ENCODE results near the gene TTN. TPM values are rescaled to one million over a fixed set of nuclear protein-coding genes. Genes with fewer than 3 reads are reported as not detected.

The TTN gene
- total RNA-seq, 1 experiment from 2014 or later = under 0.01 TPM

GRCh38 chr2:178730049-178730448, 77.2 kb downstream of the TTN start:
- H3K27me3 Mint-ChIP-seq (ENCODE audit: insufficient read depth, unreplicated experiment) = peaks cover 96% of the 10 kb centered on the region
- ChIA-PET CTCF (interaction anchor here (0.6 kb wide), 1 partner anchor 12 kb away, joined by 3 read pairs; no protein-coding TSS in a partner anchor), POLR2A (no interaction called here)
- intact Hi-C loops (cut with micrococcal nuclease) = no loop called here
- no peak for TF ChIP-seq CTCF (IDR thresholded peaks at IDR 0.05; ENCODE audit: unreplicated experiment)
- no peak overlapping the region for H3K27ac Mint-ChIP-seq (ENCODE audit: low read depth, unreplicated experiment)
- no peaks in the 10 kb centered on the region for H3K36me3 Mint-ChIP-seq (ENCODE audit: insufficient read depth, unreplicated experiment)
- no peak overlapping the region for H3K4me3 Mint-ChIP-seq (ENCODE audit: unreplicated experiment)
- H3K4me1 Mint-ChIP-seq (ENCODE audit: insufficient read depth, unreplicated experiment) = no peaks in the 10 kb centered on the region
- BruUV-seq (replicated peaks) = no TSS peak
- no peak for DNase-seq (ENCODE audit: unreplicated experiment)
- H3K9me3 Mint-ChIP-seq (ENCODE audit: unreplicated experiment) = no peaks in the 10 kb centered on the region

- H3K36me3 Mint-ChIP-seq (ENCODE audit: insufficient read depth, unreplicated experiment) = no peaks in the 10 kb centered on the region
- H3K4me1 Mint-ChIP-seq (ENCODE audit: insufficient read depth, unreplicated experiment) = no peaks in the 10 kb centered on the region
- ChIA-PET POLR2A (no interaction called here), CTCF (interaction anchor here (0.6 kb wide), 1 partner anchor 201 kb away, joined by 4 read pairs; no protein-coding TSS in a partner anchor)
- H3K4me3 Mint-ChIP-seq (ENCODE audit: unreplicated experiment) = no peak overlapping the region
- no TSS peak for BruUV-seq (replicated peaks)
- H3K27ac Mint-ChIP-seq (ENCODE audit: low read depth, unreplicated experiment) = no peak overlapping the region
- peaks cover 97% of the 10 kb centered on the region for H3K27me3 Mint-ChIP-seq (ENCODE audit: insufficient read depth, unreplicated experiment)
- no peak for TF ChIP-seq CTCF (IDR thresholded peaks at IDR 0.05; ENCODE audit: unreplicated experiment)
- H3K9me3 Mint-ChIP-seq (ENCODE audit: unreplicated experiment) = no peaks in the 10 kb centered on the region
- DNase-seq (ENCODE audit: unreplicated experiment) = no peak
- intact Hi-C loops (cut with micrococcal nuclease) = no loop called here
Observed at GRCh38 chr2:178723786-178724346, 83.4 kb downstream of the TTN start.

GRCh38 chr2:178722296-178722695, 84.9 kb downstream of the TTN start:
- no peaks in the 10 kb centered on the region for H3K9me3 Mint-ChIP-seq (ENCODE audit: unreplicated experiment)
- H3K36me3 Mint-ChIP-seq (ENCODE audit: insufficient read depth, unreplicated experiment) = no peaks in the 10 kb centered on the region
- CTCF ChIA-PET = interaction anchor here (1.9 kb wide), 1 partner anchor 22 kb away, joined by 9 read pairs; no protein-coding TSS in a partner anchor
- peaks cover 97% of the 10 kb centered on the region for H3K27me3 Mint-ChIP-seq (ENCODE audit: insufficient read depth, unreplicated experiment)
- POLR2A ChIA-PET = no interaction called here
- no peaks in the 10 kb centered on the region for H3K4me1 Mint-ChIP-seq (ENCODE audit: insufficient read depth, unreplicated experiment)
- intact Hi-C loops (cut with micrococcal nuclease) = no loop called here
- no peak overlapping the region for H3K27ac Mint-ChIP-seq (ENCODE audit: low read depth, unreplicated experiment)
- TF ChIP-seq CTCF (IDR thresholded peaks at IDR 0.05; ENCODE audit: unreplicated experiment) = no peak
- no peak for DNase-seq (ENCODE audit: unreplicated experiment)
- H3K4me3 Mint-ChIP-seq (ENCODE audit: unreplicated experiment) = no peak overlapping the region
- no TSS peak for BruUV-seq (replicated peaks)

- Mint-ChIP-seq H3K27ac (ENCODE audit: low read depth, unreplicated experiment) (no peak overlapping the region), H3K9me3 (ENCODE audit: unreplicated experiment) (no peaks in the 10 kb centered on the region), H3K4me1 (ENCODE audit: insufficient read depth, unreplicated experiment) (no peaks in the 10 kb centered on the region), H3K36me3 (ENCODE audit: insufficient read depth, unreplicated experiment) (no peaks in the 10 kb centered on the region), H3K4me3 (ENCODE audit: unreplicated experiment) (no peak overlapping the region), H3K27me3 (ENCODE audit: insufficient read depth, unreplicated experiment) (peaks cover 96% of the 10 kb centered on the region)
- DNase-seq (ENCODE audit: unreplicated experiment) = no peak
- no TSS peak for BruUV-seq (replicated peaks)
- CTCF ChIA-PET = interaction anchor here (0.9 kb wide), 1 partner anchor 18 kb away, joined by 3 read pairs; no protein-coding TSS in a partner anchor
- POLR2A ChIA-PET = no interaction called here
- intact Hi-C loops (cut with micrococcal nuclease) = no loop called here
- no peak for TF ChIP-seq CTCF (IDR thresholded peaks at IDR 0.05; ENCODE audit: unreplicated experiment)
Observed at GRCh38 chr2:178718988-178719387, 88.2 kb downstream of the TTN start.

All from MCF 10A (cell line).